Measurements from ENCODE around the gene TMEM45A. TPM values are rescaled to one million over a fixed set of nuclear protein-coding genes. Genes with fewer than 3 reads are reported as not detected.

The TMEM45A gene
- total RNA-seq, 2 experiments from 2014 or later = 0.10 TPM; not detected in 1

DNA sequence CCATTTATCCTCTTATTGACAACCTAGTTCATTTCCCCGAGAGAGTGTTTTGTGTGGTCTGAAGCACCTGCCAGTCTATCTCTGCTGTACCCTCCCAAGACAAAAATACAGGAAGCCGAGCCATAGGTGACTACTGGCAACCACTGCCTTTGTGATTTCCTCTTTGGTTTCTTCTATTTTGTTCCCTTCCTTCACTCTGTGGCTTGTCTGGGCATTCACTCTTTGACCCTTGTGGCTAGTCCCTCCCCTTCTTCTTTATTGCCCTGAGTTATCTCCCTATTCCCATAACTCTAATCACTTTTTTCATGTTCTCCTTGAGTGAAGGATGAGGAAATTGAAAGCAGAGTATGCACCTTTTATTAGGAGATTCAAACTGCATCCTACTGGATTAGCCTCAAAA, 116.9 kb downstream of the TMEM45A start, which contains the start of gene ADGRG7:
ADGRG7 (plus strand) TSS at position 297 of the 400 bp plus-strand sequence. CDS start 256 bp downstream, outside the sequence.
- CTCF ChIA-PET (ENCODE audit: unreplicated experiment) = no interaction called here
- DNase-seq (ENCODE audit: low spot score) = no peak
- intact Hi-C loops (cut with micrococcal nuclease; ENCODE audit: unreplicated experiment) = no loop called here
- BruUV-seq (replicated peaks) = no TSS peak
- no peak for TF ChIP-seq CTCF (conservative IDR thresholded peaks at IDR 0.05; ENCODE audit: low read length)
- no peak for TF ChIP-seq EZH2phosphoT487 (IDR thresholded peaks at IDR 0.05; ENCODE audit: borderline replicate concordance, low read depth, low read length)
- no peak within 1 kb of the TSS for H3K4me2 ChIP-seq (ENCODE audit: low read length)
- H4K20me1 ChIP-seq (ENCODE audit: insufficient read depth, low read length) = no peaks in the 10 kb centered on the region
- H3K9me3 ChIP-seq (ENCODE audit: low read length) = no peaks in the 10 kb centered on the region
- no peaks in the 10 kb centered on the region for H3K9me2 ChIP-seq (ENCODE audit: insufficient read depth, low read length)
- no peaks in the 10 kb centered on the region for H3K79me2 ChIP-seq (ENCODE audit: insufficient read depth, low read depth, low read length)
- no peak within 1 kb of the TSS for H3K27ac ChIP-seq (ENCODE audit: low read depth, low read length, poor library complexity, severe bottlenecking)
- no peak within 1 kb of the TSS for H2AFZ ChIP-seq (ENCODE audit: low read length)
- H3K4me3 ChIP-seq (ENCODE audit: low read depth, low read length, poor library complexity, severe bottlenecking) = no peak within 1 kb of the TSS
- no peaks in the 10 kb centered on the region for H3K4me1 ChIP-seq (ENCODE audit: insufficient read depth, low read length, poor library complexity, severe bottlenecking)
- POLR2A ChIA-PET = no interaction called here
- no peaks in the 10 kb centered on the region for H3K36me3 ChIP-seq (ENCODE audit: insufficient read depth, low read length)

DNA sequence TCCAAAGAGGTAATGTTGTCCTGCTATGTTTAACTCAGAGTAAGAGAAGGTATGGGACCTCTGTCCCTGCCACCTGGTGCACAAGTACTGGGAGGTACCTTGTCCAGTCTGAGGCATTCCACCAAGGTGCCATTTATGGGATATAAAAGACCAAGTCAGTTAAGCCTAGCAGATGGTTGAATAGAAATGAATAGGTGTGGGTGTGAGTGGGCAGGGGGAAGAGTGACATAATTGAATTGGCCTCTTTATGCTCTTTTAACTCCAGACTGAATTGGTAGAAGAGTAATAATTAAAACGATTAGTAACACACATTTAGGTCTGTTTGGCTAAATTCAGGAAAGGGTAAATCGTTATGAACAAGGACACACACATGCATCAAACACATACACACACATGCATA, 117.5 kb downstream of the TMEM45A start:
- H3K9me3 ChIP-seq (ENCODE audit: low read length) = no peaks in the 10 kb centered on the region
- intact Hi-C loops (cut with micrococcal nuclease; ENCODE audit: unreplicated experiment) = no loop called here
- no peak overlapping the region for H3K4me2 ChIP-seq (ENCODE audit: low read length)
- no peak for TF ChIP-seq CTCF (conservative IDR thresholded peaks at IDR 0.05; ENCODE audit: low read length)
- no peak for TF ChIP-seq EZH2phosphoT487 (IDR thresholded peaks at IDR 0.05; ENCODE audit: borderline replicate concordance, low read depth, low read length)
- H3K4me1 ChIP-seq (ENCODE audit: insufficient read depth, low read length, poor library complexity, severe bottlenecking) = no peaks in the 10 kb centered on the region
- H2AFZ ChIP-seq (ENCODE audit: low read length) = no peak overlapping the region
- H3K27ac ChIP-seq (ENCODE audit: low read depth, low read length, poor library complexity, severe bottlenecking) = no peak overlapping the region
- H4K20me1 ChIP-seq (ENCODE audit: insufficient read depth, low read length) = no peaks in the 10 kb centered on the region
- H3K4me3 ChIP-seq (ENCODE audit: low read depth, low read length, poor library complexity, severe bottlenecking) = no peak overlapping the region
- ChIA-PET CTCF (ENCODE audit: unreplicated experiment) (no interaction called here), POLR2A (no interaction called here)
- H3K36me3 ChIP-seq (ENCODE audit: insufficient read depth, low read length) = no peaks in the 10 kb centered on the region
- H3K79me2 ChIP-seq (ENCODE audit: insufficient read depth, low read depth, low read length) = no peaks in the 10 kb centered on the region
- BruUV-seq (replicated peaks) = no TSS peak
- no peak for DNase-seq (ENCODE audit: low spot score)
- no peaks in the 10 kb centered on the region for H3K9me2 ChIP-seq (ENCODE audit: insufficient read depth, low read length)

DNA sequence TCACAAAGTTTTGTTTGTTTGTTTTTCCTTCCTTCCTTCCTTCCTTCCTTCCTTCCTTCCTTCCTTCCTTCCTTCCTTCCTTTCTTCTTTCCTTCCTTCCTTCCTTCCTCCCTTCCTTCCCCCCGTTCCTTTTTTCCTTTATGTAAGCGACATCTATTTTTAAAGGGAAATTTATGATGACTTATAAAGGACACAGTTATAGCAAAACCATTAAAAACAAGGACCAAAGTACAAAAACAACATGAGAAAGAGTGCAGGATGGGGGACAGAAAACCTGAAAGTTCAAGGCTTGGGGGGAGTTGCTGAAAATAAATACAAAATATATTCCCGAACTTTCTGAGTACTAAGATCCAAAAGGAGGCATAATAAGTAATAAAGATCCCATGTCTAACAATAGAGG, 118.8 kb downstream of the TMEM45A start:
- Histone ChIP-seq H4K20me1 (ENCODE audit: insufficient read depth, low read length) (no peaks in the 10 kb centered on the region), H3K9me2 (ENCODE audit: insufficient read depth, low read length) (no peaks in the 10 kb centered on the region), H3K27ac (ENCODE audit: low read depth, low read length, poor library complexity, severe bottlenecking) (no peak overlapping the region), H3K4me3 (ENCODE audit: low read depth, low read length, poor library complexity, severe bottlenecking) (no peak overlapping the region), H3K4me1 (ENCODE audit: insufficient read depth, low read length, poor library complexity, severe bottlenecking) (no peaks in the 10 kb centered on the region), H3K36me3 (ENCODE audit: insufficient read depth, low read length) (no peaks in the 10 kb centered on the region), H3K9me3 (ENCODE audit: low read length) (no peaks in the 10 kb centered on the region), H3K79me2 (ENCODE audit: insufficient read depth, low read depth, low read length) (no peaks in the 10 kb centered on the region), H3K4me2 (ENCODE audit: low read length) (no peak overlapping the region), H2AFZ (ENCODE audit: low read length) (no peak overlapping the region)
- no peak for DNase-seq (ENCODE audit: low spot score)
- ChIA-PET CTCF (ENCODE audit: unreplicated experiment) (no interaction called here), POLR2A (no interaction called here)
- BruUV-seq (replicated peaks) = no TSS peak
- TF ChIP-seq CTCF (conservative IDR thresholded peaks at IDR 0.05; ENCODE audit: low read length) = no peak
- TF ChIP-seq EZH2phosphoT487 (IDR thresholded peaks at IDR 0.05; ENCODE audit: borderline replicate concordance, low read depth, low read length) = no peak
- intact Hi-C loops (cut with micrococcal nuclease; ENCODE audit: unreplicated experiment) = no loop called here

Measured in OCI-LY7 (cell line).